ENCODE results near the gene FHL3.

FHL3 gene

DNA sequence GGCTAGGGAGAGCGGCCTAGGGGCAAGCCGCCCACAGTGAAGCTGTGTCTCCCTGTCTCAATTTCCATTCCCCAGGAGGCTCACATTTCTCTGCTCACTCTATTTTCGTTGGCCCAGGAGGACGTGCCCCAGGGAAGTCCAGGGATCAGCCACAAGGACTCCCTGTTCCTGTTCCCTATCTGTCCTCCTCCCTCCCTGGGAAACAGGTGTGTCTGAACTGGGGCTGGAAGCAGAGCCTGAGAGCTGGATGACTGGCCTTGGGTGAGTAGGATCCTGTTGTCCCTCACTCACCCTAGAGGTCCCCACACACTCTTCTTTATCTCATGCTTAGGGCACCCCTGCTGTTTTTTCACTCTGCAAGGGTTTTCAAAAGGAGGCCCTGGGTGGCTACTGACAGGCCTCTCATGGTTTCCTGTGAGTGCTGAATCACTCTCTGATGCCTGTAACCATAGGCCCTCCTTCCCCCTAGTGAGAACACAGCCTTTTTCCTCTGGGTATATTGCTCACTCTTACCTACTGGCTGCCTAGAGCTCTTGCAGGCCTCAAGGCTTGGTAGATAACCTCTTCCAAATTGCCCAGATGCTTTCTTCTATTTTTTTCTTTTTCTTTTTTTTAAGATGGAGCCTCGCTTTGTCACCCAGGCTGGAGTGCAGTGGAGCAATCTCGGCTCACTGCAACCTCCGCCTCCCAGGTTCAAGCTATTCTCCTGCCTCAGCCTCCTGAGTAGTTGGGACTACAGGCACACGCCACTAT lies 4.0 kb upstream of the FHL3 start:
- H3K4me3 ChIP-seq (ENCODE audit: low read depth, low read length) = no peak overlapping the region
- TF ChIP-seq, protein P1, sequence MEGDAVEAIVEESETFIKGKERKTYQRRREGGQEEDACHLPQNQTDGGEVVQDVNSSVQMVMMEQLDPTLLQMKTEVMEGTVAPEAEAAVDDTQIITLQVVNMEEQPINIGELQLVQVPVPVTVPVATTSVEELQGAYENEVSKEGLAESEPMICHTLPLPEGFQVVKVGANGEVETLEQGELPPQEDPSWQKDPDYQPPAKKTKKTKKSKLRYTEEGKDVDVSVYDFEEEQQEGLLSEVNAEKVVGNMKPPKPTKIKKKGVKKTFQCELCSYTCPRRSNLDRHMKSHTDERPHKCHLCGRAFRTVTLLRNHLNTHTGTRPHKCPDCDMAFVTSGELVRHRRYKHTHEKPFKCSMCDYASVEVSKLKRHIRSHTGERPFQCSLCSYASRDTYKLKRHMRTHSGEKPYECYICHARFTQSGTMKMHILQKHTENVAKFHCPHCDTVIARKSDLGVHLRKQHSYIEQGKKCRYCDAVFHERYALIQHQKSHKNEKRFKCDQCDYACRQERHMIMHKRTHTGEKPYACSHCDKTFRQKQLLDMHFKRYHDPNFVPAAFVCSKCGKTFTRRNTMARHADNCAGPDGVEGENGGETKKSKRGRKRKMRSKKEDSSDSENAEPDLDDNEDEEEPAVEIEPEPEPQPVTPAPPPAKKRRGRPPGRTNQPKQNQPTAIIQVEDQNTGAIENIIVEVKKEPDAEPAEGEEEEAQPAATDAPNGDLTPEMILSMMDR (IDR thresholded peaks at IDR 0.05; ENCODE audit: low read depth, low read length, missing control alignments) = no peak
- DNase-seq (ENCODE audit: low read depth) = no peak

DNA sequence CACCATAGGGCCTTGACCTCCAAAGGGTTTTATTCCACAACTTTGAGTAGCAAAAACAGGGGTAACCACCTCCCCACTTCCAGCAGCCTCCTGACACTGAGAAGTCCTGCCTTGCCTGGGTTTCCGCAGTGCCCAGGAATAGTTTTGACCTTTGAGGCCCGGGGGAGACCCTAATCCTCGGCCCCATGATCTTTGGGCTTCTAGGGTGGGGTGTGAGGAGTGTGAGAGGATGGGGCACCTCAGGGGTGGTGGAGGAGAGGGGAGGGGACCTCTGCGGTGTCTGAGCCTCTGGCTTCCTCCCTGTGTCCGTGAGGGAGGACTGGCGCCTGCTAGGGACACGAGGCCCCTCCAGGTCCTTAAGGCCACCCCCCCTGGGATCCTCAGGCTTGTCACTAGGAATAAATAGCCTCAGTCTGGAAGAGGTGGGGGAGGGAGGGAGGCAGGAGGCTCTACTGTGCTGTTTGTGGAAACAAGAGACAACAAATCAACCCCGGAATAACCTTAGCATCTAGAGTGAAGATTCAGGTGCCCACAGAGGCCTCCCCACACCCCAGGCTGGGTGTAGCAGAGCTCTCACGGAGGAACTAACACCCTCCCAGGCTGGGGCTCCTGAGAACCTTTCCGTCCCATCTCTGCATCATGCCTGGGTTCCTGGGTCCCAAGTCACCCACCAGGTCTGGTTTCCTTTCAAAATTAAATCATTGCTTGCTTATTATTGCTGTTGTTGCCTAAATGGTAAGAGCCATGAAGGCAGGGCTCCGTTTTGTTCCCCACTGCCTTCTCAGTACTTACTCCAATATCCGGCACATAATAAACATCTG lies 904 bp upstream of the FHL3 start:
- no peak for DNase-seq (ENCODE audit: low read depth)
- no peak overlapping the region for H3K4me3 ChIP-seq (ENCODE audit: low read depth, low read length)
- TF ChIP-seq, protein P1 (IDR thresholded peaks at IDR 0.05; ENCODE audit: low read depth, low read length, missing control alignments) = no peak

DNA sequence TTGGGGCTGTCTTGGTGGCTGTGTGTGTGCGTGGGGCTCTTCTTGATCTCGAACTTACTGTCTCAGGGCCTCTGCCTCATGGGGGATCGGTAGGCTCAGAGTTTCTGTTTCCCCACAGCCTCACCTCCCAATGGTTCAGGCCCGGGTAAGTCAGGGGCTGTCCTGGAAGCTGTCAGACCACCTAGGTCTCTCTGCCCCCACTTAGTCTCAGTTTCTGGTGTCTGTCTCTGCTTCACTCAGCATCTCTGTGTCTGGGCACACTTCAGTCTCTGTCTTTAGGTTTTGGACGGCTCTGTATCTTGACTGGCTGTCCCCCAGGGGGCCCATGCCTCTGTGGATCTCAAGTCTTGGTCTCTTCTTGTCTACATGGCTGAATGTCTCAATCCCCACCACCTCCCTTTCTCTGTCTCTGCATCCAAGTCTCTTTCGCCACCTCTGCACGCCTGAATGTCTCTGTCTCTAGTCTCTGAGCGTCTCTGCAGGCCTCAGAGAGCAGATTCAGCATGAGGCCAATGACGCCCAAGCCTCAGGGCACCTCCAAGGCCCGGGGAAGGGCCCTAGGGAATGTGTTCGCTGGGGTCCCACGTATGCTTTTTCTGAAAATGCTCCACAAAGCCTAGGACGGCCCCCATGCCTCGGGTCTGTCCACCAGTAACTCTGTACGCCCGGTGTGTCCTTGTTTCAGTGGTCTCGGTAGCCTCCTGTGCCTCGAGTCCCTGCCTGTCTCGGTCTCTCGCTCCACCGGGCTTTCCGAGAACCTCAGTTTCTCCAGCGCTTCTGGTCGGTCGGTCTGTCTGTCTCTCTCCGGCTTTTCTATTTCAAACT lies 818 bp downstream of the FHL3 start:
- DNase-seq (ENCODE audit: low read depth) = no peak
- peak overlapping the region; percentile 66 for H3K4me3 ChIP-seq (ENCODE audit: low read depth, low read length)

DNA sequence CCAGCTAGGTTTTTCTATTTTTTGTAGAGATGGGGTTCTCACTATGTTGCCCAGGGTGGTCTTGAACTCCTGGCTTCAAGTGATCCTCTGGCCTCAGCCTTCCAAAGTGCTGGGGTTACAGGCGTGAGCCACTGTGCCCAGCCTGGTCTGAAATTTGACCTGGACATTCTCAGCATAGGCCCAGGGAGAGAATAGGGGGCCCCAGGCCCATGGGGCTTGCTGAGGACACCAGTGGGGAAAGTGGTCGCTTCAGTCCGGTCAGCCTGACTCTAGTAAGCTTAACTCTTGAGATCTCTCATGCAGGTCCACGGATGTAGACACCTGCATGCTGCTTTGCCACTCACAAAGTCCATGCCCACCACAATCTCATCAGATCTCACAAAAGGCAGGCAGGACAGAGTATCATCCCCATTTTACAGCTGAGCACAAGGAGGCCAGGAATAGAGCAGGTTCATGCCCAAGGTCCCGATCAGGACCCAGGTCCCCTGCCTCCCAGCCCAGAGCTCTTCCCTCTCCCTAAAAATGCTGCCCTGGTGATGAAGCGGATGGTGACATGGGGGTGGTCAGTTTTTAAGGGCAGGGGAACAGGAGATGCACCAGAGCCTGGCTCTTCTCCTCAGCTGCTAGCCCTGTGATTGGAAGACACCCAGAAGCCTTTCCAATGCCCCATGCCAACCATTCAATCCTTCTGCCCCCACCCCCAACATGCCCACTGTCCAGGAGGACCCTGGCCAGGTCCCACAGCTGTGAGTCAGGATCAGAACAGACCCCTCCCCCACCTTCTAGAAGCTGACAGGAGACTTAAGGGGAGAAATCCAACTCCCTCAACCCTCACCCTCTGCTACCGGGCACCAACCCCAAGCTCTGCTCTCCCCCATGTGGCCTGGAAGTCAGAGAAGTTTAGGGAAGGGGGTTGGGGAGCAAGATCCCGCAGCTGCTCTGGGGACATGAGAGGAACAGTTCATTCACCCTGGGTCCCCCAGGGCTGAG lies 1.8 kb downstream of the FHL3 start:
- DNase-seq (ENCODE audit: low read depth) = no peak
- TF ChIP-seq, protein P1 (IDR thresholded peaks at IDR 0.05; ENCODE audit: low read depth, low read length, missing control alignments) = no peak
- H3K4me3 ChIP-seq (ENCODE audit: low read depth, low read length) = peak overlapping the region; percentile 66

More for the DNA sequence above, 818 bp downstream of the FHL3 start:
- TF ChIP-seq, protein P1 (IDR thresholded peaks at IDR 0.05; ENCODE audit: low read depth, low read length, missing control alignments) = peak; percentile 7

DNA sequence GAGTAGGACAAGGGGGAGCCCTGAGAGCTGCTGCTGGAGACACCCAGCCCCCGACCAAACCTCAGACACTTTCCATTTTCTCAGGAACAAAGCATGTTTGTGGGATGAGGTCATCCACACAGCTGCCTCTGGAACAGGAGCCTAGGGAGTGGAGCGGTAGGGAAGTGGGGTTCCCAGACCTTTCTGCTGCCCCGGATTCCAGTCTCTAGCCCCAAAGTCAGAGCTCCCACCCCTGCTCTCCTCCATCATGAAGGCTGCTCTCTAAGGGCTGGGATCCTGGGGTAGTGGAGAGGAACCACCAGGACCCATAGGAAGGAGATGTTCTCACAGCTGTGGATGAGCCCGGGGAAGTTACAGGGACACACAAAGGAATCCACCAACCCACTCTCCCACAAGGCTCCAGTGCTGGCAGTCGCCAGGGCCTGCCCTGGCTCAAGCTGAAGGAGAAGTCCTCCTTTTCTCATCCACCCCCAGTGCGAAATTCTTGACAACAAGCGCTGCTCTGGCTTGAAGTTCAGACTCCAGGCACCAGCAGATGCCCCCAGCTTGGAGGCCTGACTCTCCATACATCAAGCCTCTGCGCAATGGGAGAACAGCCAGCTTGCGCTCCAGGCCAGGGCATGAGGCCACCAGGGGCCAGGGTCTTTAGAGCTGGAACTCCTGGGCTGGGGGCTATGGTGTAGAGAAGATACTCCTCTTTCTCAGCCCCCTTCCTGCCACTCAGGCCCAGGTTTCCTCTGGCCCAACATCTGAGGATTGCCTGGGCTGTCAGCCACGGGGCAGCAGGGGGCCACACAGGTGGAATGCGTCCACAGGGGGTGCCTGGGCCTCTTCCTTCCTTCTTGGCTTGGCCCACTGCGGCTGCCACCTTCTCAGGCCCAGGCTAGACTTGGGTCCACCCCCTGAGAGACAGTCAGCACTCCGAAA lies 4.5 kb downstream of the FHL3 start:
- TF ChIP-seq, protein P1 (IDR thresholded peaks at IDR 0.05; ENCODE audit: low read depth, low read length, missing control alignments) = no peak
- H3K4me3 ChIP-seq (ENCODE audit: low read depth, low read length) = no peak overlapping the region
- DNase-seq (ENCODE audit: low read depth) = no peak
